GM12878 (cell line): ENCODE data around the gene RAD51B. TPM values are rescaled to one million over a fixed set of nuclear protein-coding genes. Genes with fewer than 3 reads are reported as not detected.
A peak's percentile ranks its signal among the peaks of the same experiment; 100 is the strongest.

Experiments
- ATAC-seq: fragments of 200-7000 bp; cut with Tn5 transposase; 3 replicates; pipeline ENCODE4 v1.9.1; 2020; ENCODE audit warnings: mild to moderate bottlenecking, moderate library complexity
- BruUV-seq: library from RNA; stranded (reverse); fragments of 400-500 nt; replicated peaks from 2 replicates; lab custom pipeline; 2021; lab: Mats Ljungman, UMichigan
- CTCF ChIA-PET: fragments of 300-600 bp; sonication (Branson Sonifier 250); formaldehyde crosslinking; extraction: SDS; loops from one replicate; lab custom pipeline; 2021; ENCODE audit warnings: inconsistent platforms; lab: Yijun Ruan, JAX
- POLR2A ChIA-PET: fragments of 350-600 bp; formaldehyde crosslinking; extraction: SDS; loops from one replicate; lab custom pipeline; 2021; ENCODE audit warnings: inconsistent platforms; lab: Charles Lee
- RAD21 ChIA-PET: fragments of 300-600 bp; sonication (Branson Sonifier 250); formaldehyde crosslinking; loops from one replicate; lab custom pipeline; 2023; ENCODE audit warnings: antibody characterized with exemption; ENCODE audit not compliant: unreplicated experiment; lab: Charles Lee
- SMC1A ChIA-PET: fragments of 300-600 bp; sonication (Branson Sonifier 250); formaldehyde crosslinking; loops from one replicate; lab custom pipeline; 2023; ENCODE audit not compliant: unreplicated experiment, uncharacterized antibody; lab: Charles Lee
- DNase-seq: peaks from one replicate; pipeline ENCODE4 v3.0.0-alpha.2; 2011; ENCODE audit warnings: low read depth, low spot score
- FAIRE-seq: peaks from 3 replicates; lab custom pipeline; 2011; peaks lifted over from hg19 to GRCh38; lab: Jason Lieb, UNC
- H2AFZ ChIP-seq: 2 replicates; pipeline ENCODE4 v1.6.0; 2011; ENCODE audit warnings: low read depth, low read length, control low read depth; ENCODE audit not compliant: control insufficient read depth
- H3K27ac ChIP-seq: 2 replicates; pipeline ENCODE4 v1.5.1; 2011; ENCODE audit warnings: control low read depth; ENCODE audit not compliant: control insufficient read depth, insufficient read depth
- H3K27me3 ChIP-seq, 2 experiments: replicated peaks in 1 of 2; 2 replicates each; pipeline versions ENCODE4 v1.6.0 to v1.6.1; 2011; ENCODE audit warnings: low read length in 1 of 2; ENCODE audit not compliant: control insufficient read depth in 2 of 2, insufficient read depth in 2 of 2
- H3K36me3 ChIP-seq, 2 experiments: 2 replicates each; pipeline ENCODE4 v1.5.1; 2011; ENCODE audit warnings: low read length in 1 of 2; ENCODE audit not compliant: control insufficient read depth in 2 of 2, insufficient read depth in 2 of 2
- H3K4me1 ChIP-seq: 2 replicates; pipeline ENCODE4 v1.6.1; 2011; ENCODE audit warnings: mild to moderate bottlenecking, low read length, moderate library complexity, mixed read lengths; ENCODE audit not compliant: control insufficient read depth, insufficient read depth
- H3K4me2 ChIP-seq: 2 replicates; pipeline ENCODE4 v1.6.0; 2011; ENCODE audit warnings: control low read depth; ENCODE audit not compliant: control insufficient read depth, insufficient read depth
- H3K4me3 ChIP-seq: fragments of 200-600 bp; sonication (generic); 2 replicates; pipeline ENCODE4 v1.5.1; 2016
- H3K79me2 ChIP-seq: 2 replicates; pipeline ENCODE4 v1.6.0; 2011; ENCODE audit warnings: low read length; ENCODE audit not compliant: control insufficient read depth, insufficient read depth
- H3K9ac ChIP-seq: 2 replicates; pipeline ENCODE4 v1.8.0; 2011; ENCODE audit warnings: low read length, control low read depth, mixed read lengths; ENCODE audit not compliant: control insufficient read depth, insufficient read depth
- H3K9me3 ChIP-seq: replicated peaks from 3 replicates; pipeline ENCODE4 v1.5.1; 2011; ENCODE audit warnings: mild to moderate bottlenecking, low read length; ENCODE audit not compliant: control insufficient read depth, insufficient read depth
- H4K20me1 ChIP-seq: 2 replicates; pipeline ENCODE4 v1.6.0; 2011; ENCODE audit not compliant: control insufficient read depth, insufficient read depth
- ATF7 ChIP-seq: fragments of 450-650 bp; IDR thresholded peaks from 2 replicates; pipeline ENCODE4 v1.6.1; 2016; ENCODE audit warnings: low read depth, mild to moderate bottlenecking
- BCLAF1 ChIP-seq: fragments of 450-650 bp; IDR thresholded peaks from 2 replicates; pipeline ENCODE4 v1.6.1; 2017; ENCODE audit warnings: antibody characterized with exemption, mild to moderate bottlenecking, moderate library complexity
- JUNB ChIP-seq: IDR thresholded peaks from 2 replicates; pipeline ENCODE4 v1.6.1; 2016; ENCODE audit warnings: antibody characterized with exemption, mild to moderate bottlenecking
- NR2F1 ChIP-seq: fragments of 450-650 bp; conservative IDR thresholded peaks from 2 replicates; pipeline ENCODE4 v1.6.1; 2017; ENCODE audit warnings: mild to moderate bottlenecking
- RUNX3 ChIP-seq: IDR thresholded peaks from 2 replicates; pipeline ENCODE4 v1.6.1; 2012; ENCODE audit warnings: low read length, inconsistent platforms
- SREBF2 ChIP-seq: IDR thresholded peaks from 2 replicates; pipeline ENCODE4 v1.6.1; 2012; ENCODE audit warnings: mild to moderate bottlenecking, low read length
- ZBED1 ChIP-seq: IDR thresholded peaks from 2 replicates; pipeline ENCODE4 v1.6.1; 2016; ENCODE audit warnings: borderline replicate concordance
- ZNF274 ChIP-seq: IDR thresholded peaks from one replicate; pipeline ENCODE4 v1.8.0; 2011; ENCODE audit not compliant: insufficient read length, insufficient read depth
- WGBS: methylation state at CpG from one replicate; pipeline ENCODE4 v1.1.6; 2016; ENCODE audit warnings: low lambda C conversion rate; ENCODE audit not compliant: insufficient replicate concordance, insufficient coverage; ENCODE audit errors: missing lambda C conversion rate; 5-methylcytosine and 5-hydroxymethylcytosine counted together
- in situ Hi-C: fragments of 300-500 bp; cut with MboI; formaldehyde crosslinking; loops from 9 replicates; pipeline ENCODE4 v1.14.3; 2018; ENCODE audit warnings: mixed read lengths
- intact Hi-C: fragments of 100-400 bp; cut with micrococcal nuclease; formaldehyde crosslinking; loops from one replicate; pipeline ENCODE4 v1.14.2; 2022; ENCODE audit not compliant: unreplicated experiment
- polyA plus RNA-seq, 11 experiments: library from polyadenylated mRNA; depleted of rRNA in 4 of 11; unstranded in 6 of 11; stranded (reverse) in 5 of 11; fragments of >200 nt; fragmentation: Nextera tagmentation in 4 of 11; fragmentation: Illumina TruSeq in 1 of 11; extraction: Ambion mirVana in 4 of 11; extraction: Trizol in 1 of 11; gene quantifications; 1 replicate in 1 of 11; 2 replicates in 10 of 11; pipeline versions ENCODE4 v1.2.1 to v1.2.3, GENCODE V29; 2011 to 2016; ENCODE audit warnings: inconsistent platforms in 2 of 11, missing spikeins in 2 of 11, low read depth in 1 of 11
- total RNA-seq, 4 experiments: library from RNA; depleted of rRNA in 3 of 4; stranded (reverse); fragments of >200 nt in 3 of 4; fragmentation: Illumina TruSeq in 1 of 4; extraction: Trizol in 1 of 4; gene quantifications; 2 replicates each; pipeline versions ENCODE4 v1.2.1 to v1.2.3, GENCODE V29; 2013 to 2021
- TF ChIP-seq, protein P1 (sequence below): fragments of 450-650 bp; IDR thresholded peaks from 2 replicates; pipeline ENCODE4 v1.6.1; 2016; ENCODE audit warnings: mild to moderate bottlenecking
- TF ChIP-seq, protein P2 (sequence below): IDR thresholded peaks from 2 replicates; pipeline ENCODE4 v1.6.1; 2012; ENCODE audit warnings: low read depth, low read length, improper control_type of control experiment

RAD51B gene
- total and polyA plus RNA-seq, 10 of the 15 experiments (the other 5 are each of a cell fraction or from before 2014, with no cell fraction given): 9.8 to 26.8 (median 21.3) TPM

- Histone ChIP-seq H3K4me1 (peaks cover 53% of the 10 kb centered on the region), H3K9ac (no peak overlapping the region), H3K4me3 (no peak overlapping the region), H3K9me3 (no peaks in the 10 kb centered on the region), H3K27ac (peak overlapping the region; percentile 58; the same call in 1 of the 2 replicates), H3K36me3 (no peaks in the 10 kb centered on the region), H4K20me1 (no peaks in the 10 kb centered on the region), H3K4me2 (peak overlapping the region; percentile 15; the same call in 1 of the 2 replicates), H3K27me3 (no peaks in the 10 kb centered on the region), H3K79me2 (no peaks in the 10 kb centered on the region), H2AFZ (no peak overlapping the region)
- ChIA-PET POLR2A (interaction anchor here (1.0 to 1.1 kb wide), 5 partner anchors 11 to 48 kb away, joined by 3 to 7 read pairs (median 3); no protein-coding TSS in a partner anchor), SMC1A (interaction anchor here (0.8 to 6.6 kb wide), 23 partner anchors 10 to 392 kb away, joined by 3 to 48 read pairs (median 6); no protein-coding TSS in a partner anchor), CTCF (interaction anchor here (0.7 to 2.6 kb wide), 8 partner anchors 11 to 86 kb away, joined by 3 to 8 read pairs (median 3); no protein-coding TSS in a partner anchor), RAD21 (interaction anchor here (0.7 to 2.0 kb wide), 9 partner anchors 8 to 67 kb away, joined by 3 to 8 read pairs (median 5); no protein-coding TSS in a partner anchor)
- BruUV-seq: no TSS peak
- ATAC-seq: peak; percentile 62
- DNase-seq: no peak
- intact Hi-C loops (no loop called here), in situ Hi-C loops (no loop called here)
- no peak for FAIRE-seq
- TF ChIP-seq RUNX3 (0 out of 2 replicates have a peak, but pooled peaks have one; percentile 4), ZNF274 (no peak)
These were observed 515.7 kb downstream of the RAD51B start for GRCh38 chr14:68335312-68335711.

- Histone ChIP-seq H3K27ac (no peak overlapping the region), H3K4me1 (peaks cover 62% of the 10 kb centered on the region), H2AFZ (no peak overlapping the region), H3K36me3 (no peaks in the 10 kb centered on the region), H3K27me3 (no peaks in the 10 kb centered on the region), H3K4me2 (peak overlapping the region; percentile 44; the same call in 1 of the 2 replicates), H3K9ac (no peak overlapping the region; the same call in 1 of the 2 replicates), H3K79me2 (no peaks in the 10 kb centered on the region), H3K9me3 (no peaks in the 10 kb centered on the region), H4K20me1 (no peaks in the 10 kb centered on the region), H3K4me3 (no peak overlapping the region)
- 100% methylated on average over 1 of the region's 1 CpG for WGBS
- intact Hi-C loops (loop anchor here (2.0 kb wide), 1 partner anchor 23 kb away; no protein-coding TSS in a partner anchor), in situ Hi-C loops (no loop called here)
- DNase-seq (no peak), FAIRE-seq (no peak), ATAC-seq (peak; percentile 10; the same call in 1 of the 3 replicates)
- ChIA-PET CTCF (interaction anchor here (1.1 to 2.6 kb wide), 6 partner anchors 10 to 87 kb away, joined by 3 to 8 read pairs (median 4); no protein-coding TSS in a partner anchor), SMC1A (interaction anchor here (0.8 to 6.6 kb wide), 21 partner anchors 8 to 86 kb away, joined by 3 to 48 read pairs (median 6); no protein-coding TSS in a partner anchor), POLR2A (interaction anchor here (1.0 kb wide), 2 partner anchors 22 to 47 kb away, joined by 3 read pairs; no protein-coding TSS in a partner anchor), RAD21 (interaction anchor here (1.1 to 2.0 kb wide), 7 partner anchors 17 to 66 kb away, joined by 3 to 8 read pairs (median 6); no protein-coding TSS in a partner anchor)
- no TSS peak for BruUV-seq
- peak; percentile 25; the same call in 1 of the 2 replicates for TF ChIP-seq JUNB
- TF ChIP-seq SREBF2: no peak
- peak; percentile 29; the same call in 1 of the 2 replicates for TF ChIP-seq RUNX3
- TF ChIP-seq ZBED1: no peak
- no peak for TF ChIP-seq NR2F1
- TF ChIP-seq, protein P1, sequence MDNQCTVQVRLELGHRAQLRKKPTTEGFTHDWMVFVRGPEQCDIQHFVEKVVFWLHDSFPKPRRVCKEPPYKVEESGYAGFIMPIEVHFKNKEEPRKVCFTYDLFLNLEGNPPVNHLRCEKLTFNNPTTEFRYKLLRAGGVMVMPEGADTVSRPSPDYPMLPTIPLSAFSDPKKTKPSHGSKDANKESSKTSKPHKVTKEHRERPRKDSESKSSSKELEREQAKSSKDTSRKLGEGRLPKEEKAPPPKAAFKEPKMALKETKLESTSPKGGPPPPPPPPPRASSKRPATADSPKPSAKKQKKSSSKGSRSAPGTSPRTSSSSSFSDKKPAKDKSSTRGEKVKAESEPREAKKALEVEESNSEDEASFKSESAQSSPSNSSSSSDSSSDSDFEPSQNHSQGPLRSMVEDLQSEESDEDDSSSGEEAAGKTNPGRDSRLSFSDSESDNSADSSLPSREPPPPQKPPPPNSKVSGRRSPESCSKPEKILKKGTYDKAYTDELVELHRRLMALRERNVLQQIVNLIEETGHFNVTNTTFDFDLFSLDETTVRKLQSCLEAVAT: no peak
- TF ChIP-seq, protein P2, sequence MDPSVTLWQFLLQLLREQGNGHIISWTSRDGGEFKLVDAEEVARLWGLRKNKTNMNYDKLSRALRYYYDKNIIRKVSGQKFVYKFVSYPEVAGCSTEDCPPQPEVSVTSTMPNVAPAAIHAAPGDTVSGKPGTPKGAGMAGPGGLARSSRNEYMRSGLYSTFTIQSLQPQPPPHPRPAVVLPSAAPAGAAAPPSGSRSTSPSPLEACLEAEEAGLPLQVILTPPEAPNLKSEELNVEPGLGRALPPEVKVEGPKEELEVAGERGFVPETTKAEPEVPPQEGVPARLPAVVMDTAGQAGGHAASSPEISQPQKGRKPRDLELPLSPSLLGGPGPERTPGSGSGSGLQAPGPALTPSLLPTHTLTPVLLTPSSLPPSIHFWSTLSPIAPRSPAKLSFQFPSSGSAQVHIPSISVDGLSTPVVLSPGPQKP: no peak
- TF ChIP-seq ZNF274: no peak
- TF ChIP-seq ATF7: peak; percentile 74
- TF ChIP-seq BCLAF1: no peak
These were observed 516.6 kb downstream of the RAD51B start for GRCh38 chr14:68336165-68336564.
